Epidermal melanocyte (primary cell): ENCODE results near the gene GAS7.

Experiments
- DNase-seq: peaks from one replicate; pipeline ENCODE4 v3.0.0; 2011; ENCODE audit warnings: low spot score; ENCODE audit not compliant: insufficient read length

Gene GAS7

GRCh38 chr17:9956474-9957131, 241.8 kb downstream of the GAS7 start:
- DNase-seq: no peak

GRCh38 chr17:9953492-9953891, 244.9 kb downstream of the GAS7 start:
- DNase-seq: no peak

- no peak for DNase-seq
These were observed 246.6 kb downstream of the GAS7 start for GRCh38 chr17:9951803-9952202.

DNA sequence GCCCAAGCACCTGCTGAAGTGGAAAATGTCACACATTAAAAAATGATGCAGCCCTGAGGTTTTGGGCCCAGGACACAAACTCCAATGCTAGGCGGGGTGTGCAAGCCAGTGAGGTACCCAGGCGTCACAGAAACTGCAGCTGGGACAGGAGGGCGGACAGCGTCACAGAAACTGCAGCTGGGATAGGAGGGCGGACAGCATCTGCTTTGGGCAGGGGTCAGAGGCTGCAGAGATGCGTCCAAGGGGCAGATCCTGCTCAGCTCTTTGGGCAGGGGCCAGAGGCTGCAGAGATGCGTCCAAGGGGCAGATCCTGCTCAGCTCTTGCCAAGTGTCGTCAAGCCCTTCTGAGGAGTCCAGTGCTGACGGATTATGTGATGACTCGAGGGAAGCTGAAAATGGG, 249.5 kb downstream of the GAS7 start:
- no peak for DNase-seq

GRCh38 chr17:9944704-9945103, 253.7 kb downstream of the GAS7 start:
- DNase-seq: no peak

GRCh38 chr17:9943343-9943742, 255.1 kb downstream of the GAS7 start:
- DNase-seq: no peak

- no peak for DNase-seq
These were observed 255.5 kb downstream of the GAS7 start for GRCh38 chr17:9942885-9943284.

GRCh38 chr17:9941305-9941704, 257.1 kb downstream of the GAS7 start:
- no peak for DNase-seq

DNA sequence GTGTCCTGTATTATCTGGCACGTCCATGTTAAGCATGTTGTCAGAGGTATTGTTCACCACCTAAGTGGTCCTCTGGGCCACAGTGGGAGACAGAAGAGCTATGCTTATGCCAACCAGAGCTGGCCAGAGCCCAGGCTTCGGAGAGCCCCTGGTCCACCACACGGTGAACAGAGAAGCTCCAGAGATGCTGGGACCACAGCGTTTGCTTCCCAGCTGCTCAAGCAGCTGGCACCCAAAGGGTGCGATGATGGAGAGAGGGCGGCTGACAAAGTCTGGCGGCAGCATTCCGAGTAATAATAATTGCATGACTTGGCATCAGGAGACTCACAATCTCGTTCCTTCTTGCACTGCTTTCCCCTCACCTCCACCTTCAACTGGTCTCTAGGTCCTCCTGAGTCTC, 257.6 kb downstream of the GAS7 start:
- no peak for DNase-seq

DNA sequence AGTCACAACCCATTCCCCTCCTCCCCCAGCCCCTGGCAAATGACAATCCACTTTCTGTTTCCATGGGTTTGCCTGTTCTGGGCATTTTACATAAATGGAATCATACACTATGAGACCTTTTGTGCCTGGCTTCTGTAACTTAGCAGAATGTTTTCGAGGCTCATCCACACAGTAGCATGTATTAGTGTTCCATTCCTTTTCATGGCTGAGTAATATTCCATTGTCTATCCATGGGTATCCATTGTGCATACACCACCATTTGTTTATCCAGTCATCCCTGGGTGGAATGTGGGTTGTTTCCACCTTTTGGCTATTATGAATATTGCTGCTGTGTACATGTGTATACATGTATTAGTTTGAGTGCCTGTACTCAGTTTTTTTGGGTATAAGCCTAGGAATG, 259.6 kb downstream of the GAS7 start:
- no peak for DNase-seq

DNA sequence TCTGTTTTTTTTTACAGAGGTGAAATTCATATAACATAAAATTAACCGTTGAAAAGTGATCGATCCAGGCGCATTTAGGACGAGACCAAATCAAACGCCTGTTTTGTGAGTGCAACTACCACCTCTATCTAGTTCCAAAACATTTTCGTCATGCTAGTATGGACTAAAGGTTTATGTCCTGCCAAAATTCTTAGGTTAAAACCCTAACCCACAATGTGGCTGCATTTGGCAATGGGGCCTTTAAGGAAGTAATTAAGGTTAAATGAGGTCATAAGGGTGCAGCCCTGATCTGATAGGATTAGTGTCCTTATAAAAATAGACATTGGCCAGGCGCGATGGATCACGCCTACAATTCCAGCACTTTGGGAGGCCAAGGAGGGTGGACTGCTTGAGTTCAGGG, 260.5 kb downstream of the GAS7 start:
- DNase-seq: no peak

DNA sequence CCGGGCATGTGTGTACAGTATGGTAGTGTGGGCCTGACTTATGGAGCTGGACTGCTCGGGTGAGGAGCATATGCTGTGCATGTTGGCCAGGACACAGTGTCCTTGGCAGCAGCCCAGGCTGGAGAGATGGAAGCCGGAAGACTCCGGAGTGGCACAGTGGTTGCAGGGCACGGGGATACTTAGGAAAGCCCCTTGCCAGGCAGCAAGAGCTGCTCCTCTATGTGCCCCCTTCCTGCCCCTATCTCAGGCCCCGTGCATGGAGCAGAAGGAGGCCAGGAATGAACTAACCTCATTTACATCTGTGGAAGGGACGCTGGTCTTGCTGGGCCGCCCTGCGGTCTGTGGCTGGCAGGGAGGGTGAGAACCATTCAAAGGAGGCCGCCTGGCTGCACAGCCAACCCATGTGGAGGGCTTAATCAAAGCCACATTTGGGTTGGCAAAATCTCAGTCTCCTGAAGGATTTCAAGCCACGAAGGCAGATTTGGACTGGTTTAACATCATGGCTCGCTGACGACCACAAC, 261.1 kb downstream of the GAS7 start:
- peak; percentile 58 for DNase-seq

GRCh38 chr17:9936095-9936494, 262.3 kb downstream of the GAS7 start:
- DNase-seq: no peak

GRCh38 chr17:9935408-9935807, 263.0 kb downstream of the GAS7 start:
- no peak for DNase-seq

GRCh38 chr17:9934331-9934730, 264.1 kb downstream of the GAS7 start:
- DNase-seq: no peak

DNA sequence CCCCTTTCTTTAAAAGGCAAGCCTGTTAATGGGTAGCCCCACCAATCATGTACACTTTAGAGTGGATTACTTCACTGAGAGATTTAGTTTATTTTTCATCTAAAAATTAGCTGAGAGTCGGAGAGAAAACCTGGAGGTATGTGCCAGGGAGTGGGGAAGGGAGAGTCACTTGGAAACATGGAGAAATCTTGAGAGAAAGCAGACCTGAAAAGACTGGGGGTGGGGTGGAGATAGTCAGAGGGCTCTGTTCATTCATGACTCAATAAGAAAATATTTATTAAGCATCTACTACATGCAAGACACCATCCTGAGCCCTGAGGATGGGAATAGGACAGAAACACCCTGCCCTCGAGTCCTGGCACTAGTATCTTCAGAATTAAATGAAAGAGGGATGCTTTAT, 265.9 kb downstream of the GAS7 start:
- no peak for DNase-seq

GRCh38 chr17:9931144-9931741, 267.2 kb downstream of the GAS7 start:
- no peak for DNase-seq

DNA sequence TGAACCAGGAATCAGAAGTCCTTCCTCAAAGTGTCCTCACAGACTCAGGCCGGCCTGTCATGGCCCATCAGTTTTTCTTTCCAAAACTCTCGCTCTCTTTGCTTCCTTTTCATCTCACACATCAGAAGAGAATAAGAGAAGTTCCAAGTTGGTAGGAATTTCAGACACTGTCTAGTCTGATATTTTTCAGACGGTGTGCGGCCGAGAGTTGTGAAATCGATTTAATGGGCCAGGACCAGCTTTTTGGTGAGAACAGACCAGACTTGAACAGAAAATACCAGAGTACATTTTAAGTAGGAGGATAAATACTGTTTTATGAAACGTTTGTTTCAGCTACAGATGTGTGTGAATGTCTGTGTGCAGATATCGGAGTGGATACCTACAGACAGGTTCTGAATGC, 268.5 kb downstream of the GAS7 start:
- DNase-seq: no peak

GRCh38 chr17:9928601-9929333, 269.6 kb downstream of the GAS7 start:
- no peak for DNase-seq

DNA sequence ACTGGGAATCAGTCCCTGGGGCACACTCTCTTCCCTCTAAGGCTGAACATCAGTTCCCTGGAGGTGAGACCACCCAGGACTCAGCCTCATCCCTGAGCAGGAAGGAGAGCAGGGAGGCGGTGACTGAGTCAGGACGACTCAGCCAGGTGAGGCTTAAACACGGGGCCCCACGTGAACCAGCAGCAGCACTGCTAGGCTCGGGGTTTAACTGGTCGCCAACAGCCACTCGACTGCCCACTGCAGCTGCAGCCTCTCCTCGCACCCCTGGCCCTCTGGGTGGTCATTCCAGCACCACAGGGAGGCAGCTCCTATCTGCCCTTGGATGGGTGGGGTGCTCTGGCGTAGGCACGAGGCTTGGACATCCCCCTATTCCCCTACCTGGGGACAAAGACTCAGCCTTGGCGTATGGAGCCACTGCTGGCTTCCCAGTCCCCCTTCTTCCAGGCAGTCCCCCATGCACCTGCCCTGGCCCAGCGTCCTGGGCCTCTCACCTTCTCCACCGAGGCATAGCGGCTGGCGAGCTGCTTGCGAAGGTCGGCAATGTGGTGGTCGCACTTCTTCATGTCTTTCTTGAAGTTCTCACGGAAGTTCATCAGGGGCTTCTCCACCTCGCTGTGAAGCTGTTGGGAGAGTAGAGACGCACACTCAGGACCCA, 272.1 kb downstream of the GAS7 start:
- DNase-seq: no peak

DNA sequence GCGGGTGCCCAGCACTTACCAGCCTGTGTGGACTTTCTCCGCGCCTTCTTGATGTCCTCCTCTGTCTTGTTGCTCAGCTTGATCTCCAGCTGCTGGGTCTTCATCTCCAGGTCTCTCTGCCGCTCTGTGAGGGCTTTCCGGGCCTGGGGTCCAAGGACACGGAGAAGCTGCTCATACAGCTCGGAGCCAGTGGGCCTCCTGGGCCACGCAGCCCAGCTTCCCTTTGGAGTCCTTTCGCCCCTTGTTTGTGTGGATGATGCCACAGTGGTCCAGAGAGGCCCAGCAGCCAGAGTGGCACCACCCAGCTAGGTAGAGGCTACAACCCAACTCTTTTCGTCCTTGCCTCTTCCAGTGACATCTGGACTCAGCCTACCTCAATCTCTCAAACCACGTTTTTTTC, 272.9 kb downstream of the GAS7 start:
- no peak for DNase-seq

GRCh38 chr17:9924735-9925191, 273.6 kb downstream of the GAS7 start:
- DNase-seq: peak; percentile 50
